Right renal pelvis (tissue), 4 donors: ENCODE results near the gene GLB1L3. TPM values are rescaled to one million over a fixed set of nuclear protein-coding genes. Genes with fewer than 3 reads are reported as not detected.
"Not testable (repeated sequence)": the region's sequence is repeated elsewhere in the genome, so short reads cannot be mapped to it uniquely, and the experiment has no call there.

Experiments used
- DNase-seq, 4 donors: peaks; one replicate each; pipeline ENCODE4 v3.0.0-alpha.2; 2013; ENCODE audit warnings: low read depth in 4 of 4, low spot score in 3 of 4, missing footprints in 1 of 4
- polyA plus RNA-seq, 4 donors: library from polyadenylated mRNA; unstranded; fragments of 120-200 nt; gene quantifications; one replicate each; pipeline ENCODE4 v1.2.1, GENCODE V29; 2013; ENCODE audit not compliant: insufficient read length in 4 of 4

GLB1L3 gene
- polyA plus RNA-seq, 4 donors, result 1.00 to 1.6 (median 1.4) TPM

DNA sequence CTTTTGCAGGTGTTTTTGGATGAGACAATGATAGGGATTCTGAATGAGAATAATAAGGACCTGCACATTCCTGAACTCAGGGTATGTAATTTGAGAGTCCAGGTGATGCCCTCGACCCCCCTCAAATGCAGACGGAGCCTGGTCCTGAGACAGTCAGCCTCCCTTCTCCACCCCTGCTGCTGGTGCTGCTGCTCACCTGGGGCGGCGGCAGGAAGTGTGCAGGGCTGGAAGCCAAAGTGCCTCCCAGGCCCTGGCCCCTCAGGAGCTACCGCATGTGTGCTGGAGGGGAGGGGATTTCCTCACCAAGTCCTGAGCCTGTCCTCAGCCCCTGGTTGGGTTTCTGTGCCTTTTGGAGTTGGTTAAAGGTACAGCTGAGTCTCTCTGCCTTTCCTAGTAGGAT lies 36.6 kb downstream of the GLB1L3 start:
- no peak for DNase-seq

DNA sequence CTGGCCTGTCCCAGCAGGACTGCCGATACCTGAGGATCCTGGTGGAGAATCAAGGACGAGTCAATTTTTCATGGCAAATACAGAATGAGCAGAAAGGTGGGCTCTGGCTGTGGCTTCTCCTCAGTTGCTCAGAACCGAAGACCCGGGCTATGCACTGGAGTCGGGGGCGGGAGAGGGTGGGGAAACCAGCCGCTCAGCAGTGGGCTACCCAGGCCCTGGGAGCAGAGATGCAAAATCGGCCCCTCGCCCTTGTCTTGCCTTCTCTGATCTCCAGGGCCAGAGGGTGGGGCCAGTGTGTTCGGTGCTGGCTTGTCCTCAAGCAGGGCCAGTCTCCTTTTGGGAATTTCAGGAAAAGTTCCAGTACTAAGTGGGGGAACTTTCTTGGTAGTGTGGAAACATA lies 37.2 kb downstream of the GLB1L3 start:
- DNase-seq, result no peak

DNA sequence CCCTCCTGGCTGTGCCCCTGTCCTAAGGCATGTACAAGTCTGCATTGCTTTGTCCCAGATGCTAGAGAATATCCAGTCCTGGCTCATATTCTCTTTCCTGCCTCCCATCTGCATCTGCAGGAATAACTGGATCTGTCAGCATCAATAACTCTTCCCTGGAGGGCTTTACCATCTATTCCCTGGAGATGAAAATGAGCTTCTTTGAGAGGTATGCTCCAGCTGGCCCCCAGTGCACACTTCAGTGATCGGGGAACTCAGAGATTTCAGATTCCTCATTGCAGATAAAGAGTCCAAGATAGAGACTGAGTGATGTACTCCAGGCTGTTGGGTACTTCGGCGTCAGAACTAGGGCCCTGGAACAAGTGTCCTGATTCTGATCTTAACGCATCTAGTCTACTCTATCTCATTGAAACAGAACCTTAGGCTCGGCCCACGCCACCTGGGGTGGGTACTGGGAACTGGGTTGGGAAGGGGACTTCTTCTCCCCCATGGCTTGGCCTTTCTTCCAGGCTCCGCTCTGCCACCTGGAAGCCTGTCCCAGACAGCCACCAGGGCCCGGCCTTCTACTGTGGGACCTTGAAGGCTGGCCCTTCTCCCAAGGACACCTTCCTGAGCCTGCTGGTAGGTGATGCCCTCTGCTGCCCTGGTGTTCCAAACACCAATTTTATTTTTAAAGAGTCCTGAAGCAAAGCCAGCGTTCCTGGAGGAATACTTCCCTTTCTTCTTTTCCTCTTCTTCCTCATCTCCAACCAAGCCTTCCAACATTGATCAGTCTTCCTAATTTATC lies 37.8 kb downstream of the GLB1L3 start:
- DNase-seq, result no peak

DNA sequence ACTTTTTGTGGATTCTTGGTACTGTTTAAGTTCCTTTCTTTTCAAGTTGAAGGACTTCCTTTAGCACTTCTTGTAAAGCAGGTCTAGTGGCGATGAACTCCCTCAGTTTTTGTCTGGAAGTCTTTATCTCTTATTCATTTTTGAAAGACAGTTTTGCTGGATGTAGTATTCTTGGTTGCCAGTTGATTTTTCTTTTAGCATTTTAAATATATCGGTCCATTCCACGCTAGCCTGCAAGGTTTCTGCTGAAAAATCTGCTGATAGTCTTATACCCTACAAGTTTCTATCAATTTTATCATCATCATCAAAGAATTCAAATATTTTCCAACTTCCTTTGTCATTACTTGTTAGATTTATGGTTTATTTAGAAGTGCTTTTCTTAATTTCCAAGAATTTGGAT lies 40.9 kb downstream of the GLB1L3 start:
- DNase-seq, result no peak

DNA sequence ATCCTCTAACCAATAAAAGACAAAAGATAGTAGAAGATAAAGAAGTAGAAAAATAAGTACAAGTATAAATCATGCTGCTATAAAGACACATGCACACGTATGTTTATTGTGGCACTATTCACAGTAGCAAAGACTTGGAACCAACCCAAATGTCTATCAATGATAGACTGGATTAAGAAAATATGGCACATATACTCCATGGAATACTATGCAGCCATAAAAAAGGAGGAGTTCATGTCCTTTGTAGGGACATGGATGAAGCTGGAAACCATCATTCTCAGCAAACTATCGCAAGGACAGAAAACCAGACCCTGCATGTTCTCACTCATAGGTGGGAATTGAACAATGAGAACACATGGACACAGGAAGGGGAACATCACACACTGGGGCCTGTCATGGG lies 45.2 kb downstream of the GLB1L3 start:
- DNase-seq, result not testable (repeated sequence)

DNA sequence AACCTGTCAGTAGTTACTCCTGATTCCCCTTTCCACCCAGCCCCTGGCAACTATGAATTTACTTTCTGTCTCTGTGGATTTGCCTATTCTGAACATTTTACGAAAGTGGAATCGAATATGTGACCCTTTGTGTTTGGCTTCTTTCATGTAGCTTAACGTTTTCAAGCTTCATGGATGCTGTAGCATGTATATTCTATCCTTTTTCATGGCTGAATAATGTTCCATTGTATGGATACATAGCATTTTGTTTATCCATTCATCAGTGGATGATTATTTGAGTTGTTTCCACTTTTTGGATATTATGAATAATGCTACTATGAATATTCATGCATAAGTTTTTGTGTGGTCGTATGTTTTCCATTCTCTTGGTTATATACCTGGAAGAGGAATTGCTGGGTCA lies 46.4 kb downstream of the GLB1L3 start:
- no peak for DNase-seq

DNA sequence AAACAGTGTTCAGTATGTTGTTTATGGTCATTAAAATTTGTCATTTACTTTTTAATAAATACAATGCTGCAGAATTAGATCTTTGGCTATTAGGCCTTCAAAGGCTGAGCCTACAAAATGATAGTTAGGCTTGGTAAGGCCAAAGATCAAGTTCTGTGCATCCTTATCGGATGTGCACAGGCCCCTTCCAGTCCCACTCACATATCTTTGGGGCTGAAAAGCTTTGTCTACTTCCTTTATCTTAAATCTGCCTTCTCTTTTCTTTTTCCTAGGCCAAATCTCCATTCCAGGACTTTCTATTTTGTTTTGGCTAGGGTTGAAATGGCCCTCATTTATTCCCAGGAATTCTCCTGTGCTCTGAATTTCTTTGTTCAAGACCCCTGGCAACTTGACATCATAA lies 52.3 kb downstream of the GLB1L3 start:
- DNase-seq, result no peak

DNA sequence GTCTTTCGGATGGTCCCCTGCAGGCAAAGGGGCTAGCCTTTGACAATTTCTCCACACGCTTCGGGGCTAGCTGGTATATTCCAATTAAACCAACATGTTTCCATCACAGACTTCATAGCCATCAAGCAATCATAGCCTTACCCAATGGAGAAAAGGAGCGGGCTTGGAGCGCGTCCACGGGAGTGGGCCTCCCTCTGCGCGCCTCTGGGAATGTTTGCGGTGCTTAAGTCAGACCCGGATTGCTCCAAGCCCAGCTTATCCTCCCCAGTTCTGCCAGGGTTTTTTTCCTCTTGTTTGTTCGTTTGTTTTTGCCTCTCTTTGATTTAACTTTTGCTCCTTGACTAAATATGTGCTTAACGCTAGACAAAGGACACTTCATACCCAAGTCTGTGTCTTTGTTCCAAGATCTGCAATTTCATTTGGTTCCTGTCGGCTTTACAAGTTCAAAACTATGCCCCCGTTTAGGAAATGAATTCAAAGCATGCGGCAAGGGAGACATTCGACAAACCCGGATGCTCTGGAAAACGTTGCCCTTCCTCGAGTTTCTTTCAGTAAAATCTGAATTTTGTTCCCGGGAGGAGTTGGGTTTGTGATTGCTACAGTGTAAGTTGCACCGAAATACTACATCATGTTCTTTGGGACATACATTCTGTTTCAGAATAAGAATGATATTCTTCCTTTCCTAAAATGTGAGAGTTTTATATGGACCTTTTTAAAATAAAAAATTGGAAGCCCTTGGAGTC lies 54.6 kb downstream of the GLB1L3 start:
- DNase-seq, result no peak

DNA sequence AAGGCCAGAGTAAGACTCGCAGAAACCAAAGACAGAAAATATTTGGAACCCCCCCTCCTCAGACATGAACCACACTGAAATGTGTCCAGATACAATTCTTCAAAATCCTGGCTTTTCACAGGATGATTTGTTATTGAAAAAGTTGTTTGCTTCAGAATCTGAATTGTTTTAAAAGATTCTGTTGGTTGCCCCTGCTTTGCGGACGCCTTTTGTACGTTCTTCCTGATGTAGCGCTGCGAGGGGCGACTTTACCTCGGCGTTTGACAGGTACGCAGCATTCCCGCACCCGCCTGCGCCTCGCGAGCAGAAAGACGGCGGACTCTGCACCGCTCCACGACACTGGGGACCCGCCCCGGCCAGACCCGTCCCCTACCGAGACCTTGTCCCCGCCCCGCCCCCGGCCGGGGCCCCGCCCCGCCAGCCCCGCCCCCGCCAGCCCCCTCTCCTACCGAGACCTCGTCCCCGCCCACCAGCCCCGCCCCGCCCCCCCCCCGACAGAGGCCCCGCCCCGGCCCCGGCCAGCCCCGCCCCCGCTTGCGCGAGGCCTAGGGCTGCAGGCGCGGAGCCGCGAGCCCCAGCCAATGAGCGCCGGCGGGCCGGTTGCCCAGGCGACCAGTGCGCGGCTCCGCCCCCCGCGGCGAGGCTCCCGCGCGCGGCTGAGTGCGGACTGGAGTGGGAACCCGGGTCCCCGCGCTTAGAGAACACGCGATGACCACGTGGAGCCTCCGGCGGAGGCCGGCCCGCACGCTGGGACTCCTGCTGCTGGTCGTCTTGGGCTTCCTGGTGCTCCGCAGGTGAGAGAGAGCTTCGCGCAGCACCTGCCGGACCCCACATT lies 55.4 kb downstream of the GLB1L3 start, which contains the start of gene GLB1L2:
Gene GLB1L2 (plus strand): TSS at position 635 of the 835 bp plus-strand sequence. CDS start 74 bp downstream, at position 709.
- peak; percentile 28 to 40 (median 39) for DNase-seq

DNA sequence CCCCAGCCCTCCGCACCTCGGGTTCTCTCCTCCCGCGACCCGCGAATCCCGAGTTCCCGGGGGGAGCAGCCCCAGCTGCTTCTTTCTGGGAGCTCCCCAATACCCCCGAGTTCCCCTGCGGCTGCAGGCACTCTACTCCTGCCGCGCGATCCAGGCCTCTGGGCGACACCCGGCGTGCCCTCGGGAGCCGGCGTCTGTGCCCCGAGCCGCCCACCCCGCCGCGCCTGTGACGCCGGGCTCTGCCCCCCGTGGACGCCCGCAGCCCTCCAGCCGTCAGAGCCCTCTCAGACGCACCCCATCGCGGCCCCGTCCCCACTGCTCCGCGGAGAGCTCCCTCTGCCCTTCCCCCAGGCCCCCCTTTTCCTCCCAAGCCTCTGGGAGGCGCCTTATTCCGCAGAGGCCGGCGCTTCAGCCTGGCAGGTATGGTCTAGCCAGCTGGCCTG lies 56.0 kb downstream of the GLB1L3 start:
- no peak for DNase-seq

DNA sequence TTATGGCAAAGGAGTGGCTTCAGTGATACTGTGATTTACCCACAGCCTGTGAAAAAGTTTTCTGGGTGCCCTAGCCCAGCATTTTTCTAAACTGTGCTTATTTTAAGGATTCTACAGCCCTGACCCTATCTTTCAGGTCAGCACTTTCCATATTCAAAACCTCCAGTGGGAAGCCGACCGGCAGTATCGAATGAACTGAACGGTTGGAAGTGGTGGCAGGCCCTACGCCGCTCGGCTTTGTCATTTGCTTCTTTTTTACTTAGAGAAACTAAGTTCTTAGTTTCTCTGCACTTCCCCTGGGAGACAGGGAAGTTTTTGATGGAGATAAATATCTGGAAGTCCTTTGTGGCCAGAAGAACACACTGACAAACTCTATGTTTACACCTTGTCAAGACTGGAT lies 56.6 kb downstream of the GLB1L3 start:
- no peak for DNase-seq

DNA sequence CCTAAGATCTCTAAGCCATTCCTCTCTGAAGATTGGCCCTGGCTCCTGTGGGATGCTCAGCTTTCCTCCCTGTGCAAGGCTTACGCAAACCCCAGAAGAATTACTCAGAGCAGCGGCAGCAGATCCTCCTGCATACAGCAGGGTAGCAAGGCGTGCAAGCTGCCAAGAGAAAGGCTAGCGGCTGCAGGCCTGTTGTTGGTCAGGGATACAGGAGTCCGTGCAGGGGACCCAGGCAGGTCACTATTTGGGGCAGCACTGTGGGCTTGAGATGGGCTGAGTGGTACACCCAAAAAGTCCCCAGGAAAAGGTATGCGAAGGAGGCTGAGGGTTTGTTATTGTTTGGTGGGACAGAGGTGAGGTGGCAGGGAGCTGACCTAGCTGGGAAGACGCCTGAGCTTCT lies 57.1 kb downstream of the GLB1L3 start:
- no peak for DNase-seq

DNA sequence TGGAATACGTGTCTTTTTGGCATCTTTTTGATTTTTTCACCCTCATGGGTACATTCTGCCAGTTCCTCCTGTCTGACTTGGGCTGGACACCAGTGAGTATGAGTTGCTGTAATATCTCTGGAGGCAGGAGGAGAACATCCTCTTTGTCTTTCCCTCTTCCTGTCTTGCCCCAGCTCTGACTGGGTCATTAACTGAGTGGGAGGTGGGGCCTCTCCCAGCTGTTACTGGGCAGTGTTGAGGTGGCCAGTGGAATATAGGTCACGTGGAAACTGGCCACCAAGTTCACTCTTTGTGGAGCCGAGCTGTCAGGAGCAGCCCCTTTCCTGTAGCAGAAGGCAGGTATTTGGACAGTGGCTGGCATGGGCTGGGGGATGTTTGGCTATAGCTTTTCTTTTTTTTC lies 57.8 kb downstream of the GLB1L3 start:
- no peak for DNase-seq

DNA sequence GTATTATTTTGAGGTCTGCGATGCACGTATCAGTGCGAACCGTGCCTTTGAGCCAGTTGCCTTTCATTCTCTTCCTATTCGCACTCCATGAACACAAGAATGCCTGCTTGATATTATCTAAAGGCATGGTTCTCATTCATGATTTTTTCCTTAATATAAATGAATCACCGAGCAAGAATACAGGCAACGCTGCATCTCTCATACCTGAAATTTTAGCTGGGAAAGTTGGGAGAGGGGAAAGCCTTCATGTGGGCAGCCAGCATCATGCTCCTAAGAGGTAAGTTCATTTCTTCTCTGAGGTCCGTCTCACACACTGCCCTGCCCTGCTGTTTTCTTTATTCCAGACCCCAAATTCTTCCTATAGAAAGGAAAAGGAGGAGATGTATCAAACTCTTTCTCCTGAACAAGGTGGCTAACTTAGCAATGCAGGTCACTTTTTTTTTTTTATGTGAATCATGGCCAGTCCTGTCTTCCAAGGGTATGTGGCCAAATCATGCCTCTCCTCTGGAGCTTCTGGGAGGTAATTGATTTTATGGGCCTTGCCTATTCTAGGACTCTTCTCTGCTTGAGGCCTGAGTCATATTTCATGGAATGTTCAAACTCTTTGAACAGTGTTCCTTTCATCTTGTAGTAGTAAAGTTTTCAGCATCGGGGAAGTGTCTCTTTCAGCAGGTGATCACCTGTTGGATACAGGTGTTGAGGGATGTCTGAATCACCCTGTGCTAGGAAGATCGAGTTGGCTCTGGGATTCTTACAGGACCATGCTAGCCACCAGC lies 58.8 kb downstream of the GLB1L3 start:
- DNase-seq, result no peak

DNA sequence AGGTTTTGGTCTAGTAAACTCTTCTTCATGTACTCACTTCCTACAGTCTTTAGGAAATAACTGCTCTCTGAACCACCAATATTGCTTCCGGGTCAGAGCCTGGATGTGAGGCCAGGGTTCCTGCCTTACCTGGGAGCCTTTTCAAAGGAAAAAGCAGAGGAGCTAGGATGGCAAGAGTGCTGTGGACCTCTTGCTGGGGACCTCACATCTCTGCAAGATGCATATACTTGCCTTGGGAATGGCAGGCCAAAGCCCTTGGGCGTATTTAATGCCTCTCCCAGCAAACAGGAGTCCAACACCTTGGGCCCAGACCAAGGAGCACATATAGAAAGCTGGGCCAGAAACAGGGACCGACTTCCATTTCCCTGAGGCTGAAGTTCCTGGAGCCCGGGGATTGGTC lies 60.9 kb downstream of the GLB1L3 start:
- no peak for DNase-seq

DNA sequence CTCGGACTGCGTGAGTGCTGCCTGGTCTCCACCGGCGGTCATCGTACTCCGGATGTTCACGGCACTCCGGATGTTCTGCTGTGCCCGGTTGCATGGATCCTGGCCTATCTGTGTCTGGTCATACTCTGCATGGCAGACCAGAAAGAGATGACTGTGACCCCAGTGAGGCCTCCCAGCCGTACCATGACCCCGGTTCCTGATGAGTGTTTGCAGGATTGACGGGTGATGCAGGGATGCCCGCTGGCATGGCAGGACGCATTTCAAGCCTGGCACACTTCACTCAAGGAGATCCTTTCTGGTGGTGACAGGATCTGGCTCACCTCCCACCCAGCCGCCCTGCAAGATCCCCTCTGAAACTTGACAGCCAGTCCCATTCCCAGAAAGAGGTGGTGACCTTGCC lies 61.9 kb downstream of the GLB1L3 start:
- no peak for DNase-seq

DNA sequence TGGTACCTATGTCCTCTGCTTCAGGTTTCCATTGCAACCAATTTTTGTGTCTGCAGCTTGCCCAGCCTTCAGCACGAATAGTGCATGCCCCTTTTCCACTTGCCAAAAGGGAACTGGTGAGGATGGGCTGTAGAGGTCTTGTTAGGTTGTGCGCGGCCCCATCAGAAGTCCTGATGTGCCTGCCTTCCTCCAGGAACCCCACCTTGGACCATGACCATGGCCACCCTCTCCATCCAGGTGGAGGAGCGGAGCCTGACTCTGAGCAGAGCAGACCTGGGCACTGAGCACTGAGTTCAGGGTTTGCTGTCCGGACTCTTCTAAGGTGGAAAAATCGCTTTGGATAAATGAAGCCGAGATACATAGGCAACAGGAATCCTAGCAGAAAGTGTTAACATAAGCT lies 62.5 kb downstream of the GLB1L3 start:
- DNase-seq, result no peak

DNA sequence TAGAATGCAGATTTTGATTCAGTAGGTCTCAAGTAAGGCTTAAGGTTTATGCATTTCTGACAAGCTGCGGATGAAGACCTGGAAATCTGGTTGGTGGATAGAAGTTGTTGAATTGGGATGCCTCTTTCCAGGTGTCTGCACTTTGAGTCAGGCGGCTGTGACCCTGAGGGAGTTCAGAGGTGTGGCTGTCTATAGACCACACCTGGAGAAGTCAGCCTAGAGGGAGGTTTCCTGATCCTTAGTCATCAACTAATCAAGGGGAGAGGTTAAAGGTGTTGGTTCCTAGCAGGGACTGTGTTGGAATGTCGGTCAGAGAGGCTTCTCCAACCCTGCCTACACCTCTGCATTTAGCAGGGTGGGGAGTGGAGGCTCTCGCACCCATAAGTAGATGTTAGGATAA lies 63.6 kb downstream of the GLB1L3 start:
- DNase-seq, result no peak

DNA sequence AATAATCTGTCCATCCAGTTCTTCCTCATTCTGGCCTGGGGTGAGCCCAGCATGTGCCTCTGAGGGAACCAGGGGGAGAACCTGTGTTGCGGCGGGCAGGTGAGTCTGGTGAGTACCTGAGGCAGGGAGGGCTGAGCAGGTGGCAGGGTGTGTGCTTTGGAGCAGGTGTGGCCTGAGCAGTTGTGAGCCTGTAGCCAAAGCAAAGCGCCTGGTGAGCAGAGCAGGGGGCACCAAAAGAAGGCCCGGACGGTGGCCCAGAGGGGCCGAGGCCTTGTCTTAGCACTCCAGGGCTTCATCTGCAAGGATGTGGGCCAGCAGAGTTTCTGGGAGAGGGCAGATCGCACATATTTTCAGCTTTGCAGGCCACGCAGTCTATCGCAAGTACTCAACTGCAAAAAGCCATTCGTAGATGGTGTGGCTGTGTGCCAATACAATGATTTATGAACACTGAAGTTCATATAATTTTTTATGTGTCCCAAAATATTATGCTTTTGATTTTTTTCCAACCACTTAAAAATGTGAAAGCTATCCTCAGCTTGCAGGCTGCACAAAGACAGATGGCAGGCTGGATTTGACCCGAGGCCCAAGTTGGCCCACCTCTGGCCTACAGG lies 64.3 kb downstream of the GLB1L3 start:
- no peak for DNase-seq
